ENCODE results near the gene HDAC5. TPM values are rescaled to one million over a fixed set of nuclear protein-coding genes. Genes with fewer than 3 reads are reported as not detected.

The HDAC5 gene
- total RNA-seq, 3 donors from 2014 or later (not counting 1 experiment from before 2014, with no cell fraction given), result 79.2 to 100 (median 91.9) TPM

GRCh38 chr17:44159519-44160210 is 36.2 kb upstream of the HDAC5 start:
- ATAC-seq, result peak in 1 of 3 donors; percentile 17
- no peak overlapping the region for H3K27ac ChIP-seq (ENCODE audit: low read length)
- H3K9me3 Mint-ChIP-seq, result no peaks in the 10 kb centered on the region

GRCh38 chr17:44155488-44155887 is 32.0 kb upstream of the HDAC5 start:
- no peaks in the 10 kb centered on the region for H3K36me3 Mint-ChIP-seq
- no peak for ATAC-seq
- no peak overlapping the region for H3K27ac ChIP-seq (ENCODE audit: low read length)
- TF ChIP-seq CTCF (IDR thresholded peaks at IDR 0.05), result no peak
- H3K27me3 ChIP-seq (ENCODE audit: control insufficient read depth, insufficient read depth, low read length), result no peaks in the 10 kb centered on the region
- H3K4me1 ChIP-seq (ENCODE audit: control insufficient read depth, insufficient read depth, low read length), result no peaks in the 10 kb centered on the region
- H3K9me3 Mint-ChIP-seq, result no peaks in the 10 kb centered on the region
- no peaks in the 10 kb centered on the region for H3K36me3 ChIP-seq (ENCODE audit: control insufficient read depth, insufficient read depth, low read length)
- intact Hi-C loops (cut with micrococcal nuclease), result no loop called here
- 98% methylated on average over 2 of the region's 2 CpGs for WGBS (ENCODE audit: insufficient coverage)
- no peak for DNase-seq
- H3K27me3 Mint-ChIP-seq (ENCODE audit: low read depth in 2 of 2), result no peaks in the 10 kb centered on the region
- no peak overlapping the region for H3K4me3 Mint-ChIP-seq
- H3K27ac Mint-ChIP-seq, result no peak overlapping the region
- H3K4me3 ChIP-seq (ENCODE audit: low read length), result no peak overlapping the region
- no peaks in the 10 kb centered on the region for H3K4me1 Mint-ChIP-seq
- H3K9me3 ChIP-seq (ENCODE audit: control insufficient read depth, insufficient read depth, low read length), result no peaks in the 10 kb centered on the region

More at GRCh38 chr17:44159519-44160210, 36.2 kb upstream of the HDAC5 start:
- Mint-ChIP-seq H3K27me3 (ENCODE audit: low read depth in 2 of 2) (no peaks in the 10 kb centered on the region), H3K4me3 (no peak overlapping the region), H3K27ac (no peak overlapping the region), H3K4me1 (no peaks in the 10 kb centered on the region), H3K36me3 (no peaks in the 10 kb centered on the region)
- Histone ChIP-seq H3K4me3 (ENCODE audit: low read length) (no peak overlapping the region), H3K36me3 (ENCODE audit: control insufficient read depth, insufficient read depth, low read length) (no peaks in the 10 kb centered on the region), H3K4me1 (ENCODE audit: control insufficient read depth, insufficient read depth, low read length) (no peaks in the 10 kb centered on the region), H3K9me3 (ENCODE audit: control insufficient read depth, insufficient read depth, low read length) (no peaks in the 10 kb centered on the region), H3K27me3 (ENCODE audit: control insufficient read depth, insufficient read depth, low read length) (no peaks in the 10 kb centered on the region)
- no peak for TF ChIP-seq CTCF (IDR thresholded peaks at IDR 0.05)
- 87% methylated on average over 15 of the region's 15 CpGs for WGBS (ENCODE audit: insufficient coverage)
- intact Hi-C loops (cut with micrococcal nuclease), result no loop called here
- DNase-seq, result peak in 1 of 2 donors; percentile 51

- no peak for TF ChIP-seq CTCF (IDR thresholded peaks at IDR 0.05)
- Histone ChIP-seq H3K27ac (ENCODE audit: low read length) (no peak overlapping the region), H3K4me3 (ENCODE audit: low read length) (no peak overlapping the region), H3K9me3 (ENCODE audit: control insufficient read depth, insufficient read depth, low read length) (no peaks in the 10 kb centered on the region), H3K36me3 (ENCODE audit: control insufficient read depth, insufficient read depth, low read length) (no peaks in the 10 kb centered on the region), H3K4me1 (ENCODE audit: control insufficient read depth, insufficient read depth, low read length) (no peaks in the 10 kb centered on the region), H3K27me3 (ENCODE audit: control insufficient read depth, insufficient read depth, low read length) (no peaks in the 10 kb centered on the region)
- Mint-ChIP-seq H3K36me3 (no peaks in the 10 kb centered on the region), H3K9me3 (no peaks in the 10 kb centered on the region), H3K4me3 (no peak overlapping the region), H3K4me1 (no peaks in the 10 kb centered on the region), H3K27me3 (ENCODE audit: low read depth in 2 of 2) (no peaks in the 10 kb centered on the region), H3K27ac (no peak overlapping the region)
- DNase-seq (no peak), ATAC-seq (no peak)
- 83% methylated on average over 1 of the region's 4 CpGs for WGBS (ENCODE audit: insufficient coverage)
- intact Hi-C loops (cut with micrococcal nuclease), result no loop called here
Observed at GRCh38 chr17:44152875-44153274, 29.4 kb upstream of the HDAC5 start.

All from natural killer cell (primary cell).